ENCODE data around the gene GSG1. TPM values are rescaled to one million over a fixed set of nuclear protein-coding genes. Genes with fewer than 3 reads are reported as not detected.

The GSG1 gene
- total RNA-seq, 4 donors from 2014 or later: not detected

DNA sequence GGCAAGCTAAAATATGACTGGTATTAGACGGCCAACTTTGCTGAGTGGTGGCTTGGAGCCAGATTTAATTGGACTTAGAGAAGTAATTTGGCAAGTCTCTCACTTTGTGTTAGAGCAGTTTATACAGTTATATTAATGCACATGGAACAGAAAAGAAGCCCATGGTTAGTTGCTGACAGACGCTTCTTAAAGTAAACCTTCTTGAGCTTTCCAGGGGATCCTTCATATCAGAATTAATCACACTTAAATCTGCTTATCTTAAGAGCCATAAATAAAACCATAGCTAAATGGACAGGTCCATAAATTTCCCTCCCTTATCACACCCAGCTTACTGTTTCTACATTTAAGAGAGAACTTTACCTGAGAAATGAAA, 9.6 kb downstream of the GSG1 start:
- H3K4me1 ChIP-seq: peaks cover 0 to 35% (median 0%) of the 10 kb centered on the region in 3 donors
- no peak overlapping the region for H3K27ac ChIP-seq
- TF ChIP-seq POLR2AphosphoS5 (IDR thresholded peaks at IDR 0.05) (no peak), POLR2A (IDR thresholded peaks at IDR 0.05) (no peak), EP300 (IDR thresholded peaks at IDR 0.05) (no peak)
- TF ChIP-seq, protein P1, sequence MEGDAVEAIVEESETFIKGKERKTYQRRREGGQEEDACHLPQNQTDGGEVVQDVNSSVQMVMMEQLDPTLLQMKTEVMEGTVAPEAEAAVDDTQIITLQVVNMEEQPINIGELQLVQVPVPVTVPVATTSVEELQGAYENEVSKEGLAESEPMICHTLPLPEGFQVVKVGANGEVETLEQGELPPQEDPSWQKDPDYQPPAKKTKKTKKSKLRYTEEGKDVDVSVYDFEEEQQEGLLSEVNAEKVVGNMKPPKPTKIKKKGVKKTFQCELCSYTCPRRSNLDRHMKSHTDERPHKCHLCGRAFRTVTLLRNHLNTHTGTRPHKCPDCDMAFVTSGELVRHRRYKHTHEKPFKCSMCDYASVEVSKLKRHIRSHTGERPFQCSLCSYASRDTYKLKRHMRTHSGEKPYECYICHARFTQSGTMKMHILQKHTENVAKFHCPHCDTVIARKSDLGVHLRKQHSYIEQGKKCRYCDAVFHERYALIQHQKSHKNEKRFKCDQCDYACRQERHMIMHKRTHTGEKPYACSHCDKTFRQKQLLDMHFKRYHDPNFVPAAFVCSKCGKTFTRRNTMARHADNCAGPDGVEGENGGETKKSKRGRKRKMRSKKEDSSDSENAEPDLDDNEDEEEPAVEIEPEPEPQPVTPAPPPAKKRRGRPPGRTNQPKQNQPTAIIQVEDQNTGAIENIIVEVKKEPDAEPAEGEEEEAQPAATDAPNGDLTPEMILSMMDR (IDR thresholded peaks at IDR 0.05): no peak
- no peak for ATAC-seq
- no peaks in the 10 kb centered on the region for H3K27me3 ChIP-seq
- no peaks in the 10 kb centered on the region for H3K9me3 ChIP-seq
- H3K4me3 ChIP-seq: no peak overlapping the region
- no peaks in the 10 kb centered on the region for H3K36me3 ChIP-seq
- WGBS, 2 donors (ENCODE audit: low coverage in 1 of 2): 11 to 13% methylated on average over 1 to 2 of the region's 2 CpGs

DNA sequence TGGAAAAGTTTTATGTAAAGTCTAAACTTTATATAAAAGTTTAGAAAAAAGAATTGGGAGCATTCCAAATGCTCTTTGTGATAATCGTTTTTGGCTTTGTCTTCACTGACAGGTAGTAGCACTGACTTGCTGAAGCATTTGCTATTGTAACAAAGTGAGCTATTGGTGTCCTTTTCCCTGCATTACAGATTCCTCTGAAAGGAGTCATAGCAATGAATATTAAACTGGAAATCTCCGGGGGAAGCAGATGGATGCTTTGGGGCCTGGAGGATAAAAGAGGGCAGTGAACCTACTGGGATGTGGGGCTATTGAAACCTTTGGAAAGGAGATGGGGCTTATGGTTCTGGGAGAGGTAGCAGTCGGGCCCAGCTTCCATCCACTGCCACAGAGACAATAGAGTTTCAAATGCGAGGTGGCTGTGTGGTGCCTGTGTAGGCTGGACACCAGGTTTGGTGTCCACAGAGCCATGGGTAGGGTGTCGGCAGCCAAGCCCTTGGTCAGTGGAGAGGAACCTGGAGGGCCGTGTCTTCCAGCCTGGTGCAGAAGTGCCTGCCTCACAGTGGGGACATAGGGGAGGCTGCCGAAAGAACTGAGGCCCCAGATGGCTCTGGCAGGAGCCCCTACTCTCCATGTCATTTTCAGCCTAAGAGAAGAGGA, 10.1 kb downstream of the GSG1 start:
- Histone ChIP-seq H3K27ac (no peak overlapping the region), H3K9me3 (no peaks in the 10 kb centered on the region), H3K27me3 (no peaks in the 10 kb centered on the region), H3K36me3 (no peaks in the 10 kb centered on the region), H3K4me3 (no peak overlapping the region), H3K4me1 (peaks cover 0 to 30% (median 0%) of the 10 kb centered on the region in 3 donors)
- TF ChIP-seq POLR2AphosphoS5 (IDR thresholded peaks at IDR 0.05): no peak
- TF ChIP-seq, protein P1 (IDR thresholded peaks at IDR 0.05): no peak
- TF ChIP-seq EP300 (IDR thresholded peaks at IDR 0.05): no peak
- no peak for TF ChIP-seq POLR2A (IDR thresholded peaks at IDR 0.05)
- no peak for ATAC-seq
- 13 to 47% methylated on average over 2 of the region's 7 CpGs for WGBS, 2 donors (ENCODE audit: low coverage in 1 of 2)

DNA sequence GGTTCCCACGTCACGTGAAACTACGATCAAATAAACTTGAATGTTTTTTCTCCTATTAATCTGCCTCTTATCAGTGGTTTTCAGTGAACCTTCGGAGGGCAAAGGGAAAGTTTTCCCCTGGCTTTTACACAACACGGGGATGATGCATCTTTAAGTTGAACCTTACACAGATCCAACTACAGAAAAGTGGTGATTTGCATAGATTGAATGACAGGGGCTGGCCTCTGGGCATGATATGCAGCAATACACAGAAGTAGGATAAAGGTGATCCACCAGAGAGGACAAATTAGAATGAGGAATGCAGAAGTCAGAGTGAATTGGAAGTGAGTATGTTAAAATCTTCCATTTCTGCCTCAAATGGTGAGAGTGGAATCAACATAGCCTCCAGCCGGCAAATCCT, 11.6 kb downstream of the GSG1 start:
- no peak overlapping the region for H3K27ac ChIP-seq
- H3K36me3 ChIP-seq: no peaks in the 10 kb centered on the region
- H3K27me3 ChIP-seq: no peaks in the 10 kb centered on the region
- no peaks in the 10 kb centered on the region for H3K9me3 ChIP-seq
- no peak overlapping the region for H3K4me3 ChIP-seq
- no peak for ATAC-seq
- WGBS, 2 donors (ENCODE audit: low coverage in 1 of 2): 98% methylated on average over 5 to 6 of the region's 6 CpGs
- H3K4me1 ChIP-seq: peaks cover 0 to 16% (median 0%) of the 10 kb centered on the region in 3 donors
- no peak for TF ChIP-seq POLR2A (IDR thresholded peaks at IDR 0.05)
- no peak for TF ChIP-seq EP300 (IDR thresholded peaks at IDR 0.05)
- TF ChIP-seq POLR2AphosphoS5 (IDR thresholded peaks at IDR 0.05): no peak
- TF ChIP-seq, protein P1 (IDR thresholded peaks at IDR 0.05): no peak

DNA sequence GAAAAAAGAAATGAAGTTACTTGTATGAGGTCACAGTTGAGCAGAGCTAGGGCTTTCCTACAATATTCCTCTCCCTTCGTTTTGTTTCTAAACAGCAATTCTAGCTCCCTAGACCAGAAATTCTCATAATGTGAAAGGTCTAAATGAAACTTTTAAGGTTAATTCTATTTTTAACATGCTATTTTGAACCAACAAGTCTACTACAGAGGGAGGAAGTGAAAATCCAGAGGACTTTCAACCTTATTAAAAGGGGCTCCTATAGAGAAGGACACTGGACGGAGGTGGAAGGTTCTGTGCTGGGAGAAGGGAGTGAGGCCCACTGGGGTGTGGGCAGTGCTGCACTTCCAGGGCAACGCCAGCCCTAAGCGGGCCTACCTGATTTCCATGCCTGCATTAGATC, 13.4 kb downstream of the GSG1 start:
- 47 to 97% methylated on average over 1 to 3 of the region's 4 CpGs for WGBS, 2 donors (ENCODE audit: low coverage in 1 of 2)
- H3K27me3 ChIP-seq: no peaks in the 10 kb centered on the region
- no peak overlapping the region for H3K27ac ChIP-seq
- TF ChIP-seq POLR2A (IDR thresholded peaks at IDR 0.05) (no peak), EP300 (IDR thresholded peaks at IDR 0.05) (no peak), POLR2AphosphoS5 (IDR thresholded peaks at IDR 0.05) (no peak)
- TF ChIP-seq, protein P1 (IDR thresholded peaks at IDR 0.05): no peak
- no peak overlapping the region for H3K4me3 ChIP-seq
- no peaks in the 10 kb centered on the region for H3K9me3 ChIP-seq
- peaks cover 0 to 16% (median 0%) of the 10 kb centered on the region in 3 donors for H3K4me1 ChIP-seq
- ATAC-seq: no peak
- H3K36me3 ChIP-seq: peaks cover 0 to 6% of the 10 kb centered on the region in 2 donors

DNA sequence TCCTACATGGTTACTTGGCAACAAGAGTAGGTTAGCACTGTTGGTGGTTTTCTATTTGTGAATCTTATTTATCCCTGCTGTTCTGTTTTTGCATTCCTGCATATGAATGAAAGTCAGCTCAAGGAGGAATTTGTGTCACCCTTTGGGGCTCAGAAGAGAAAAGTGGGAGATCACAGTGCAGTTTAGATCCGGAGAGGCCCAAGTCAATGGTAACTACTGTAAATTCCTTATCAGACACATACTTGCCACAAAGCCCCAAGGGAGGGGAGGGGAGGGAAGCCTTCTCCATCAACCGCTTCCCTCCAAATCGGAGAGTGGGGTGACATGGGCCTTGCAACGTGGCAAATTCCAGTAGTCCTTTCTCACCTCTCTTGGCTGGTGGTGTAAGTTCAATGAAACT, 15.0 kb downstream of the GSG1 start:
- Histone ChIP-seq H3K27me3 (no peaks in the 10 kb centered on the region), H3K36me3 (peaks cover 0 to 14% of the 10 kb centered on the region in 2 donors), H3K4me3 (no peak overlapping the region), H3K27ac (no peak overlapping the region), H3K4me1 (peaks cover 0 to 3% (median 0%) of the 10 kb centered on the region in 3 donors), H3K9me3 (no peaks in the 10 kb centered on the region)
- 60 to 75% methylated on average over 1 of the region's 4 CpGs for WGBS, 2 donors (ENCODE audit: low coverage in 1 of 2)
- ATAC-seq: no peak
- TF ChIP-seq EP300 (IDR thresholded peaks at IDR 0.05) (no peak), POLR2A (IDR thresholded peaks at IDR 0.05) (no peak), POLR2AphosphoS5 (IDR thresholded peaks at IDR 0.05) (no peak)
- TF ChIP-seq, protein P1 (IDR thresholded peaks at IDR 0.05): no peak
